HG03520 (cell line): ENCODE data around the gene GLIPR1.
A peak's percentile ranks its signal among the peaks of the same experiment; 100 is the strongest.
"Not testable (repeated sequence)": the region's sequence is repeated elsewhere in the genome, so short reads cannot be mapped to it uniquely, and the experiment has no call there.

Source experiments
- ATAC-seq: cut with Tn5 transposase; IDR thresholded peaks from one replicate; pipeline ENCODE4 v1.9.1; 2021; ENCODE audit warnings: mild to moderate bottlenecking, moderate library complexity; ENCODE audit not compliant: unreplicated experiment

The GLIPR1 gene

GRCh38 chr12:75480469-75480949, at the start of gene GLIPR1:
TSS of gene GLIPR1 (plus strand) at chr12:75480755. CDS start at chr12:75480881, 126 bp downstream.
- peak; percentile 90 for ATAC-seq

GRCh38 chr12:75432924-75433323, 47.6 kb upstream of the GLIPR1 start:
- ATAC-seq: no peak

- no peak for ATAC-seq
Measured at GRCh38 chr12:75437564-75437963, 43.0 kb upstream of the GLIPR1 start.

GRCh38 chr12:75438059-75438754, 42.3 kb upstream of the GLIPR1 start:
- ATAC-seq: no peak

GRCh38 chr12:75439048-75439447, 41.5 kb upstream of the GLIPR1 start:
- no peak for ATAC-seq

- no peak for ATAC-seq
Measured at GRCh38 chr12:75439930-75440329, 40.6 kb upstream of the GLIPR1 start.

- not testable (repeated sequence) for ATAC-seq
Measured at GRCh38 chr12:75441687-75442449, 38.7 kb upstream of the GLIPR1 start.

- not testable (repeated sequence) for ATAC-seq
Measured at GRCh38 chr12:75442454-75442853, 38.1 kb upstream of the GLIPR1 start.

- no peak for ATAC-seq
Measured at GRCh38 chr12:75443709-75444108, 36.8 kb upstream of the GLIPR1 start.

GRCh38 chr12:75444429-75445136, 36.0 kb upstream of the GLIPR1 start:
- ATAC-seq: no peak

GRCh38 chr12:75445137-75445507, 35.4 kb upstream of the GLIPR1 start:
- not testable (repeated sequence) for ATAC-seq

GRCh38 chr12:75446857-75447256, 33.7 kb upstream of the GLIPR1 start:
- no peak for ATAC-seq

- no peak for ATAC-seq
Measured at GRCh38 chr12:75447691-75448393, 32.7 kb upstream of the GLIPR1 start.

- ATAC-seq: no peak
Measured at GRCh38 chr12:75452675-75453330, 27.8 kb upstream of the GLIPR1 start.

- ATAC-seq: no peak
Measured at GRCh38 chr12:75455839-75456238, 24.7 kb upstream of the GLIPR1 start.

- ATAC-seq: no peak
Measured at GRCh38 chr12:75457191-75457590, 23.4 kb upstream of the GLIPR1 start.

GRCh38 chr12:75457866-75458265, 22.7 kb upstream of the GLIPR1 start:
- not testable (repeated sequence) for ATAC-seq

GRCh38 chr12:75459755-75460154, 20.8 kb upstream of the GLIPR1 start:
- no peak for ATAC-seq

- ATAC-seq: no peak
Measured at GRCh38 chr12:75460204-75460603, 20.4 kb upstream of the GLIPR1 start.
